Measurements from ENCODE around the gene TTC39B.

TTC39B gene

GRCh38 chr9:15131094-15131493 lies 175.9 kb downstream of the TTC39B start:
- Histone ChIP-seq H3K23ac (ENCODE audit: low read length in 2 of 2) (no peak overlapping the region), H3K4ac (ENCODE audit: low read depth in 1 of 2, low read length in 2 of 2) (no peak overlapping the region), H3K9me3 (ENCODE audit: control insufficient read depth, low read length) (no peaks in the 10 kb centered on the region), H2BK15ac (ENCODE audit: low read depth, poor library complexity, severe bottlenecking) (no peak overlapping the region), H3K4me2 (ENCODE audit: low read length, poor library complexity, severe bottlenecking) (no peak overlapping the region), H3K27ac (ENCODE audit: low read length, poor library complexity, severe bottlenecking) (no peak overlapping the region), H3K4me3 (ENCODE audit: insufficient read depth in 1 of 2, low read depth in 1 of 2, low read length in 2 of 2) (no peak overlapping the region), H2AK5ac (ENCODE audit: low read length, severe bottlenecking) (no peak overlapping the region), H4K91ac (ENCODE audit: low read length) (no peak overlapping the region), H3K4me1 (ENCODE audit: control insufficient read depth, insufficient read depth, low read depth, low read length) (peaks cover 2% of the 10 kb centered on the region), H3K9ac (ENCODE audit: low read length) (no peak overlapping the region), H2BK12ac (ENCODE audit: low read length in 2 of 2) (no peak overlapping the region), H3K18ac (ENCODE audit: low read depth in 1 of 2, low read length in 2 of 2) (no peak overlapping the region), H3K79me1 (replicated peaks; ENCODE audit: low read length, poor library complexity, severe bottlenecking) (no peaks in the 10 kb centered on the region), H2BK120ac (ENCODE audit: low read depth, low read length) (no peak overlapping the region), H4K8ac (ENCODE audit: low read length) (no peak overlapping the region), H3K27me3 (ENCODE audit: control insufficient read depth in 1 of 2, insufficient read depth in 1 of 2, low read length in 2 of 2) (peaks cover 6 to 7% of the 10 kb centered on the region in 2 experiments), H3K14ac (ENCODE audit: low read length in 2 of 2) (no peak overlapping the region), H3K36me3 (ENCODE audit: control insufficient read depth in 1 of 2, insufficient read depth in 2 of 2, low read depth in 1 of 2, low read length in 2 of 2) (no peaks in the 10 kb centered on the region), H2BK5ac (ENCODE audit: low read depth, low read length, poor library complexity, severe bottlenecking) (no peak overlapping the region), H2AFZ (ENCODE audit: low read depth, low read length) (no peak overlapping the region)
- DNase-seq: no peak
- WGBS: 91% methylated on average over 3 of the region's 5 CpGs

- Histone ChIP-seq H3K27me3 (ENCODE audit: control insufficient read depth in 1 of 2, insufficient read depth in 1 of 2, low read length in 2 of 2) (peaks cover 6 to 7% of the 10 kb centered on the region in 2 experiments), H3K79me1 (replicated peaks; ENCODE audit: low read length, poor library complexity, severe bottlenecking) (no peaks in the 10 kb centered on the region), H4K8ac (ENCODE audit: low read length) (no peak overlapping the region), H3K9ac (ENCODE audit: low read length) (no peak overlapping the region), H3K4me1 (ENCODE audit: control insufficient read depth, insufficient read depth, low read depth, low read length) (no peaks in the 10 kb centered on the region), H2BK120ac (ENCODE audit: low read depth, low read length) (no peak overlapping the region), H3K27ac (ENCODE audit: low read length, poor library complexity, severe bottlenecking) (no peak overlapping the region), H3K36me3 (ENCODE audit: control insufficient read depth in 1 of 2, insufficient read depth in 2 of 2, low read depth in 1 of 2, low read length in 2 of 2) (no peaks in the 10 kb centered on the region), H4K91ac (ENCODE audit: low read length) (no peak overlapping the region), H3K23ac (ENCODE audit: low read length in 2 of 2) (no peak overlapping the region), H2AK5ac (ENCODE audit: low read length, severe bottlenecking) (no peak overlapping the region), H3K4me2 (ENCODE audit: low read length, poor library complexity, severe bottlenecking) (no peak overlapping the region), H2BK15ac (ENCODE audit: low read depth, poor library complexity, severe bottlenecking) (no peak overlapping the region), H3K14ac (ENCODE audit: low read length in 2 of 2) (no peak overlapping the region), H3K18ac (ENCODE audit: low read depth in 1 of 2, low read length in 2 of 2) (no peak overlapping the region), H2AFZ (ENCODE audit: low read depth, low read length) (no peak overlapping the region), H2BK5ac (ENCODE audit: low read depth, low read length, poor library complexity, severe bottlenecking) (no peak overlapping the region), H3K4ac (ENCODE audit: low read depth in 1 of 2, low read length in 2 of 2) (no peak overlapping the region), H2BK12ac (ENCODE audit: low read length in 2 of 2) (no peak overlapping the region), H3K9me3 (ENCODE audit: control insufficient read depth, low read length) (no peaks in the 10 kb centered on the region), H3K4me3 (ENCODE audit: insufficient read depth in 1 of 2, low read depth in 1 of 2, low read length in 2 of 2) (no peak overlapping the region)
- WGBS: 99% methylated on average over 4 of the region's 5 CpGs
- DNase-seq: no peak
Measured at GRCh38 chr9:15127831-15128230, 179.2 kb downstream of the TTC39B start.

GRCh38 chr9:15121630-15122029 lies 185.4 kb downstream of the TTC39B start:
- Histone ChIP-seq H3K4me3 (ENCODE audit: insufficient read depth in 1 of 2, low read depth in 1 of 2, low read length in 2 of 2) (no peak overlapping the region), H3K27ac (ENCODE audit: low read length, poor library complexity, severe bottlenecking) (no peak overlapping the region), H3K36me3 (ENCODE audit: control insufficient read depth in 1 of 2, insufficient read depth in 2 of 2, low read depth in 1 of 2, low read length in 2 of 2) (no peaks in the 10 kb centered on the region), H3K79me1 (replicated peaks; ENCODE audit: low read length, poor library complexity, severe bottlenecking) (no peaks in the 10 kb centered on the region), H3K4ac (ENCODE audit: low read depth in 1 of 2, low read length in 2 of 2) (no peak overlapping the region), H3K18ac (ENCODE audit: low read depth in 1 of 2, low read length in 2 of 2) (no peak overlapping the region), H2AFZ (ENCODE audit: low read depth, low read length) (no peak overlapping the region), H3K9ac (ENCODE audit: low read length) (no peak overlapping the region), H2BK15ac (ENCODE audit: low read depth, poor library complexity, severe bottlenecking) (no peak overlapping the region), H3K4me1 (ENCODE audit: control insufficient read depth, insufficient read depth, low read depth, low read length) (peaks cover 1% of the 10 kb centered on the region), H2AK5ac (ENCODE audit: low read length, severe bottlenecking) (no peak overlapping the region), H3K27me3 (ENCODE audit: control insufficient read depth in 1 of 2, insufficient read depth in 1 of 2, low read length in 2 of 2) (peaks cover 21 to 32% of the 10 kb centered on the region in 2 experiments), H2BK12ac (ENCODE audit: low read length in 2 of 2) (no peak overlapping the region), H2BK120ac (ENCODE audit: low read depth, low read length) (no peak overlapping the region), H4K91ac (ENCODE audit: low read length) (no peak overlapping the region), H3K23ac (ENCODE audit: low read length in 2 of 2) (no peak overlapping the region), H2BK5ac (ENCODE audit: low read depth, low read length, poor library complexity, severe bottlenecking) (no peak overlapping the region), H3K9me3 (ENCODE audit: control insufficient read depth, low read length) (no peaks in the 10 kb centered on the region), H3K4me2 (ENCODE audit: low read length, poor library complexity, severe bottlenecking) (no peak overlapping the region), H4K8ac (ENCODE audit: low read length) (no peak overlapping the region), H3K14ac (ENCODE audit: low read length in 2 of 2) (no peak overlapping the region)
- WGBS: 100% methylated on average over 2 of the region's 2 CpGs
- DNase-seq: no peak

GRCh38 chr9:15116130-15116580 lies 190.9 kb downstream of the TTC39B start:
- H3K9me3 ChIP-seq (ENCODE audit: control insufficient read depth, low read length): no peaks in the 10 kb centered on the region
- no peak overlapping the region for H2BK15ac ChIP-seq (ENCODE audit: low read depth, poor library complexity, severe bottlenecking)
- no peak overlapping the region for H3K4me2 ChIP-seq (ENCODE audit: low read length, poor library complexity, severe bottlenecking)
- no peak overlapping the region for H4K8ac ChIP-seq (ENCODE audit: low read length)
- no peak for DNase-seq
- no peak overlapping the region for H3K27ac ChIP-seq (ENCODE audit: low read length, poor library complexity, severe bottlenecking)
- H3K4me1 ChIP-seq (ENCODE audit: control insufficient read depth, insufficient read depth, low read depth, low read length): peaks cover 1% of the 10 kb centered on the region
- H2BK120ac ChIP-seq (ENCODE audit: low read depth, low read length): no peak overlapping the region
- no peaks in the 10 kb centered on the region for H3K79me1 ChIP-seq (replicated peaks; ENCODE audit: low read length, poor library complexity, severe bottlenecking)
- no peak overlapping the region for H4K91ac ChIP-seq (ENCODE audit: low read length)
- no peak overlapping the region for H3K23ac ChIP-seq (ENCODE audit: low read length in 2 of 2)
- H3K18ac ChIP-seq (ENCODE audit: low read depth in 1 of 2, low read length in 2 of 2): peak overlapping the region in 1 of 2 experiments; percentile 18
- no peaks in the 10 kb centered on the region for H3K36me3 ChIP-seq (ENCODE audit: control insufficient read depth in 1 of 2, insufficient read depth in 2 of 2, low read depth in 1 of 2, low read length in 2 of 2)
- no peak overlapping the region for H2BK5ac ChIP-seq (ENCODE audit: low read depth, low read length, poor library complexity, severe bottlenecking)
- H3K4me3 ChIP-seq (ENCODE audit: insufficient read depth in 1 of 2, low read depth in 1 of 2, low read length in 2 of 2): no peak overlapping the region
- H3K4ac ChIP-seq (ENCODE audit: low read depth in 1 of 2, low read length in 2 of 2): no peak overlapping the region
- H2AFZ ChIP-seq (ENCODE audit: low read depth, low read length): no peak overlapping the region
- H3K9ac ChIP-seq (ENCODE audit: low read length): no peak overlapping the region
- WGBS: 47% methylated on average over 6 of the region's 7 CpGs
- H3K27me3 ChIP-seq (ENCODE audit: control insufficient read depth in 1 of 2, insufficient read depth in 1 of 2, low read length in 2 of 2): peaks cover 31 to 53% of the 10 kb centered on the region in 2 experiments
- H2AK5ac ChIP-seq (ENCODE audit: low read length, severe bottlenecking): no peak overlapping the region
- H2BK12ac ChIP-seq (ENCODE audit: low read length in 2 of 2): peak overlapping the region in 1 of 2 experiments; percentile 50
- no peak overlapping the region for H3K14ac ChIP-seq (ENCODE audit: low read length in 2 of 2)
